Esophagus squamous epithelium (tissue), 5 donors: ENCODE data around the gene KRTAP10-10. TPM values are rescaled to one million over a fixed set of nuclear protein-coding genes. Genes with fewer than 3 reads are reported as not detected.
"Not testable (repeated sequence)": the region's sequence is repeated elsewhere in the genome, so short reads cannot be mapped to it uniquely, and the experiment has no call there.

ENCODE experiments used
- DNase-seq: peaks from one replicate; lab custom pipeline; 2025; lab: John Stamatoyannopoulos, UW
- H3K27ac ChIP-seq, 4 donors: fragments of 200-600 bp; sonication (generic); one replicate each; pipeline ENCODE4 v1.5.1; 2016 to 2019; ENCODE audit warnings: mild to moderate bottlenecking in 1 of 4
- H3K27me3 ChIP-seq, 4 donors: fragments of 200-600 bp; sonication (generic); 1 replicate in 3 of 4; 2 replicates in 1 of 4; pipeline versions ENCODE4 v1.5.1 to v1.6.0; 2017 to 2021; ENCODE audit warnings: antibody characterized with exemption in 1 of 4
- H3K36me3 ChIP-seq, 3 donors: fragments of 200-600 bp; sonication (generic); one replicate each; pipeline ENCODE4 v1.5.1; 2016 to 2019
- H3K4me1 ChIP-seq, 3 donors: fragments of 200-600 bp; sonication (generic); one replicate each; pipeline ENCODE4 v1.5.1; 2017 to 2019
- H3K4me3 ChIP-seq, 4 donors: fragments of 200-600 bp; sonication (generic); 1 replicate in 3 of 4; 2 replicates in 1 of 4; pipeline ENCODE4 v1.5.1; 2016 to 2019; ENCODE audit warnings: mild to moderate bottlenecking in 2 of 4, moderate library complexity in 1 of 4
- H3K9me3 ChIP-seq, 3 donors: fragments of 200-600 bp; sonication (generic); one replicate each; pipeline ENCODE4 v1.5.1; 2016 to 2019
- CTCF ChIP-seq, 6 experiments: fragments of 450-650 bp in 4 of 6; fragments of 200-600 bp in 2 of 6; sonication (generic) in 2 of 6; IDR thresholded peaks; one replicate each; pipeline ENCODE4 v1.5.1; 2016 to 2019; ENCODE audit warnings: antibody characterized with exemption in 6 of 6, mild to moderate bottlenecking in 4 of 6, moderate library complexity in 4 of 6
- POLR2A ChIP-seq, 4 donors: fragments of 450-650 bp; IDR thresholded peaks; one replicate each; pipeline ENCODE4 v1.6.1; 2017; ENCODE audit warnings: antibody characterized with exemption in 4 of 4, mild to moderate bottlenecking in 4 of 4, moderate library complexity in 3 of 4
- WGBS, 2 donors: methylation state at CpG; one replicate each; pipeline ENCODE4 v1.1.5; 2018; 5-methylcytosine and 5-hydroxymethylcytosine counted together
- intact Hi-C: fragments of 100-400 bp; cut with DNase I; formaldehyde crosslinking; loops from one replicate; pipeline ENCODE4 v1.15.0; 2022
- total RNA-seq, 4 donors: library from RNA; depleted of rRNA; stranded (reverse); fragments of >200 nt; gene quantifications; one replicate each; pipeline ENCODE4 v1.1.0, GENCODE V29; 2016
- donor health status: DM: yes; HTN: yes; CAD: no.

The KRTAP10-10 gene
- total RNA-seq, 4 donors from 2014 or later: not detected

DNA sequence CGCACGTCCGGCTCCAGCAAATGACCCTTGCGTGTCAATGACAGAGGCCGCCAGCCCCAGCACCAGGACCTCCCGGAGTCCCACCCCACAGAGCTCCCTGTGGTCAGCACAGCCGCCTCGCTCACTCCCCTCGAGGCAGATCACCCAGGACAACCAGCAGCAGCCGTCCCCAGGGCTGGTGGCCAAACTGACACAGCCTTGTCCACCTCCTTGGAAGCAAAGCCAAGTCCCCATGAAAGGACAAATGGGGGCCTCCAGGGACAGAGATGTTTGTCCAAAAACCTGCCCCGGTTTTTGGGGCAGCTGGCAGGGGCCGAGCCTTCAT, 2.1 kb downstream of the KRTAP10-10 start:
- intact Hi-C loops: no loop called here
- peaks cover 0 to 19% (median 0%) of the 10 kb centered on the region in 3 donors for H3K9me3 ChIP-seq
- H3K27ac ChIP-seq: no peak overlapping the region
- no peaks in the 10 kb centered on the region for H3K36me3 ChIP-seq
- no CpG with 5 or more reads among the region's 12 CpGs for WGBS, 2 donors
- no peak for DNase-seq
- TF ChIP-seq CTCF (IDR thresholded peaks at IDR 0.05): no peak
- TF ChIP-seq POLR2A (IDR thresholded peaks at IDR 0.05): no peak
- no peaks in the 10 kb centered on the region for H3K4me1 ChIP-seq
- H3K4me3 ChIP-seq: no peak overlapping the region
- peaks cover 0 to 56% (median 0%) of the 10 kb centered on the region in 4 donors for H3K27me3 ChIP-seq

DNA sequence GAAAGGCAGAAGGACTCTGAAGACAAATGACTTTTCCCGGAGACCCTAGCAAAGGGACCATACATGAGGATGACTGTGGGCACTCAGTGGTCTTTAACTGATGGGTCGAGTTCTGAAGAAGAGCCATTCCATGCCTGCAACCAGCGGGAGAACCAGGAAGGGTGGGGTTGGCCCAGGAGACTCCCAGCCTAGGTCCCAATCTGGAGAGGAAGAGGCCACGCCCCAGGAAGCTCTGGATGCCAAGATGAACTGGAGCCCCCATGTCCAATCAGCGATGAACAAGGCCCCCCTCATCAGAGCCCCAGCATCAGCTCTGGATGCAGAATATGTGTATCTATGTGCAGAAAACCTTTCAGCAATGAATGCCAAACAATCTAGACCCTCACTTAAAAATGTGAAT, 3.6 kb downstream of the KRTAP10-10 start:
- TF ChIP-seq CTCF (IDR thresholded peaks at IDR 0.05) (no peak), POLR2A (IDR thresholded peaks at IDR 0.05) (no peak)
- Histone ChIP-seq H3K27me3 (peaks cover 0 to 45% (median 0%) of the 10 kb centered on the region in 4 donors), H3K4me3 (no peak overlapping the region), H3K9me3 (peaks cover 0 to 30% (median 8%) of the 10 kb centered on the region in 3 donors), H3K27ac (no peak overlapping the region), H3K4me1 (no peaks in the 10 kb centered on the region), H3K36me3 (no peaks in the 10 kb centered on the region)
- WGBS, 2 donors: 89 to 92% methylated on average over 2 to 5 of the region's 5 CpGs
- intact Hi-C loops: no loop called here
- DNase-seq: no peak

DNA sequence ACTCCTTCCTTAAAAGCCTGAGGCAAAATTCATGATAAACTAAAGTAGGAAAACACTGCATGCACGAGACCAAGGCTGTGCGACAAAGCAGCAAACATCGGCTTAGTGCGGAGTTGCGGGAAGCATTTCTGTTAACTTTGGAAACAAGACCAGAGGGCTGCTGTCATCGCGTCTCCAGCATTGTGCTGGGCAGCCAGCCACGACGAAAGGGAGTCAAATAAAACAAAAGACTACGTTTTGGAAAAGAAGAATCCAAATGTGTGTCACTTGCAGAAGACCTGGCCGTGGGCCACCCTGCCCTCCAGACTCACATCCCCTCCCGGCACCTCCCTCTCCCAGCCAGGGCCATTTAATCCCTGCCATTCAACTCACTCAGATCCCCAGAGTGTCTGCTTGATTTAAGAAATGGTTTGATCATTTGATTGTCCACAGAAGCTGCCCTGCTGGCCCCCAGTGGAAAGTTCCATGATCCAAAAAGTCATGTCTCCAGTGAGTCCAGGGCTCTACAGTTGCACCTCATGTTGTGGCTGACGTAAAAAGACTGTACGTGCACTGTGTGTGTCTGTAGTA, 6.7 kb downstream of the KRTAP10-10 start:
- intact Hi-C loops: no loop called here
- no peak for DNase-seq
- WGBS, 2 donors: 39 to 71% methylated on average over 14 of the region's 14 CpGs
- Histone ChIP-seq H3K4me3 (no peak overlapping the region), H3K4me1 (no peaks in the 10 kb centered on the region), H3K27ac (no peak overlapping the region), H3K27me3 (peaks cover 0 to 46% (median 0%) of the 10 kb centered on the region in 4 donors), H3K36me3 (no peaks in the 10 kb centered on the region), H3K9me3 (peaks cover 0 to 30% (median 8%) of the 10 kb centered on the region in 3 donors)
- TF ChIP-seq CTCF (IDR thresholded peaks at IDR 0.05) (no peak), POLR2A (IDR thresholded peaks at IDR 0.05) (no peak)

DNA sequence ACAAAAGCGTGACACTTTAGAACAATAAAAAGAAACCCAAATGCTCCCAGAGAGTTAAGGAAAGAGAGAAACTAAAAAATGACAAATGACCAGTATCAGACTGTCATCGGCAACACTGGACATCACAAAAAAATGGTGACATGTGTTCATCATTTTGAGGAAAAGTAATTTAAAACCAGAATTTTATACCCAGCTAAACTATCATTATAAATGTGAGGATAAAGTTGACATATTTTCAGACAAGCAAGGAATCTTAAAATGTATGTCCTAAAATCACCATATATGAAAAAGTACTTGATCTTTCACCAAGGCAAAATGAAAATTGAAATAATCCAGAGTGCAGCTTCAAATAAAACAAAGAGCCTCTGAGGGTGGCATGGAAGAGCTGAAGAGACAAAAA, 7.7 kb downstream of the KRTAP10-10 start:
- Histone ChIP-seq H3K4me1 (no peaks in the 10 kb centered on the region), H3K27ac (no peak overlapping the region), H3K9me3 (peaks cover 0 to 30% (median 8%) of the 10 kb centered on the region in 3 donors), H3K36me3 (no peaks in the 10 kb centered on the region), H3K27me3 (peaks cover 0 to 39% (median 0%) of the 10 kb centered on the region in 4 donors), H3K4me3 (no peak overlapping the region)
- 48 to 90% methylated on average over 2 of the region's 2 CpGs for WGBS, 2 donors
- no peak for TF ChIP-seq POLR2A (IDR thresholded peaks at IDR 0.05)
- no peak for TF ChIP-seq CTCF (IDR thresholded peaks at IDR 0.05)
- DNase-seq: no peak
- intact Hi-C loops: no loop called here

DNA sequence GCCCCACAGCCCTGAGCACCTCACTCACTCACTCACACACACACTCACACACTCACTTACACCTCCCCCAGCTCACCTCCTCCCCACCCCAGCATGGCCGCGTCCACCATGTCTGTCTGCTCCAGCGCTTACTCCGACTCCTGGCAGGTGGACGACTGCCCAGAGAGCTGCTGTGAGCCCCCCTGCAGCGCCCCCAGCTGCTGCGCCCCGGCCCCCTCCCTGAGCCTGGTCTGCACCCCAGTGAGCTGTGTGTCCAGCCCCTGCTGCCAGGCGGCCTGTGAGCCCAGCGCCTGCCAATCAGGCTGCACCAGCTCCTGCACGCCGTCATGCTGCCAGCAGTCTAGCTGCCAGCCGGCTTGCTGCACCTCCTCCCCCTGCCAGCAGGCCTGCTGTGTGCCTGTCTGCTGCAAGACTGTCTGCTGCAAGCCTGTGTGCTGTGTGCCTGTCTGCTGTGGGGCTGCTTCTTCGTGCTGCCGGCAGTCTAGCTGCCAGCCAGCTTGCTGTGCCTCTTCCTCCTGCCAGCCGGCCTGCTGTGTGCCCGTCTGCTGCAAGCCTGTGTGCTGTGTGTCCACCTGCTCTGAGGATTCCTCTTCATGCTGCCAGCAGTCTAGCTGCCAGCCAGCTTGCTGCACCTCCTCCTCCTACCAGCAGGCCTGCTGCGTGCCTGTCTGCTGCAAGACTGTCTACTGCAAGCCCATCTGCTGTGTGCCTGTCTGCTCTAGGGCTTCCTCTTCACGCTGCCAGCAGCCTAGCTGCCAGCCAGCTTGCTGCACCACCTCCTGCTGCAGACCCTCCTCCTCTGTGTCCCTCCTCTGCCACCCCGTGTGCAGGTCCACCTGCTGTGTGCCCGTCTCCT, 9.4 kb downstream of the KRTAP10-10 start, which contains the start of gene KRTAP10-11:
Gene KRTAP10-11, plus strand, starts transcription at position 49 of the 856 bp plus-strand sequence. Its CDS starts 45 bp downstream, at position 94.
- DNase-seq, H3K4me3 ChIP-seq, H3K36me3 ChIP-seq, H3K27ac ChIP-seq, intact Hi-C loops, H3K4me1 ChIP-seq: not testable (repeated sequence)
- peaks cover 0 to 20% (median 8%) of the 10 kb centered on the region in 3 donors for H3K9me3 ChIP-seq
- WGBS, 2 donors: 24 to 57% methylated on average over 3 to 9 of the region's 21 CpGs
- peaks cover 0 to 35% (median 0%) of the 10 kb centered on the region in 4 donors for H3K27me3 ChIP-seq
